OCI-LY3 (cell line): ENCODE measurements around the gene PCSK2.

ENCODE experiments used
- H2AFZ ChIP-seq: fragments of 200-600, 300-600 bp; shearing (Covaris generic); 2 replicates; pipeline ENCODE4 v1.6.0; 2014; ENCODE audit warnings: antibody characterized with exemption, low read depth, low read length
- H3K27ac ChIP-seq: fragments of 200-600, 300-600 bp; sonication (generic); 2 replicates; pipeline ENCODE4 v1.5.1; 2014; ENCODE audit warnings: mild to moderate bottlenecking, low read length, moderate library complexity, mixed read lengths
- H3K27me3 ChIP-seq: fragments of 200-600, 300-600 bp; sonication (generic); 2 replicates; pipeline ENCODE4 v1.6.1; 2014; ENCODE audit warnings: low read depth, low read length, mixed read lengths
- H3K36me3 ChIP-seq: fragments of 200-600, 300-600 bp; sonication (generic); replicated peaks from 2 replicates; pipeline ENCODE3; 2014; ENCODE audit warnings: low read depth, low read length, mixed read lengths
- H3K4me1 ChIP-seq: fragments of 300-600, 200-600 bp; sonication (generic); 2 replicates; pipeline ENCODE4 v1.6.1; 2014; ENCODE audit warnings: low read length, mixed read lengths
- H3K4me2 ChIP-seq: fragments of 200-600, 300-600 bp; sonication (generic); 2 replicates; pipeline ENCODE4 v1.6.1; 2014; ENCODE audit warnings: low read length, mixed read lengths
- H3K4me3 ChIP-seq: fragments of 300-600, 200-600 bp; sonication (generic); 2 replicates; pipeline ENCODE4 v1.5.1; 2014; ENCODE audit warnings: antibody characterized with exemption, mild to moderate bottlenecking, low read length, moderate library complexity
- H3K79me2 ChIP-seq: fragments of 300-600, 200-600 bp; shearing (Covaris generic); 2 replicates; pipeline ENCODE4 v1.6.1; 2014; ENCODE audit warnings: mild to moderate bottlenecking, low read length, mixed read lengths
- H3K9ac ChIP-seq: fragments of 300-600, 200-600 bp; shearing (Covaris generic); 2 replicates; pipeline ENCODE4 v1.6.0; 2014; ENCODE audit warnings: mild to moderate bottlenecking, low read length, moderate library complexity
- H3K9me3 ChIP-seq: fragments of 200-600, 300-600 bp; shearing (Covaris generic); 2 replicates; pipeline ENCODE4 v1.6.1; 2014; ENCODE audit warnings: low read length, mixed read lengths; ENCODE audit not compliant: insufficient read depth
- H4K20me1 ChIP-seq: fragments of 200-600, 300-600 bp; sonication (generic); 2 replicates; pipeline ENCODE4 v1.6.1; 2016; ENCODE audit warnings: low read length, mixed read lengths; ENCODE audit not compliant: insufficient read depth
- EZH2phosphoT487 ChIP-seq: fragments of 200-600 bp; shearing (Covaris generic); IDR thresholded peaks from 2 replicates; pipeline ENCODE4 v1.6.1; 2018; ENCODE audit warnings: antibody characterized with exemption, mixed run types, low read depth
- TF ChIP-seq, protein P1 (sequence below): fragments of 200-600, 300-600 bp; sonication (generic); IDR thresholded peaks from 2 replicates; pipeline ENCODE4 v1.5.1; 2014; ENCODE audit warnings: antibody characterized with exemption, low read length, low read depth

PCSK2 gene

DNA sequence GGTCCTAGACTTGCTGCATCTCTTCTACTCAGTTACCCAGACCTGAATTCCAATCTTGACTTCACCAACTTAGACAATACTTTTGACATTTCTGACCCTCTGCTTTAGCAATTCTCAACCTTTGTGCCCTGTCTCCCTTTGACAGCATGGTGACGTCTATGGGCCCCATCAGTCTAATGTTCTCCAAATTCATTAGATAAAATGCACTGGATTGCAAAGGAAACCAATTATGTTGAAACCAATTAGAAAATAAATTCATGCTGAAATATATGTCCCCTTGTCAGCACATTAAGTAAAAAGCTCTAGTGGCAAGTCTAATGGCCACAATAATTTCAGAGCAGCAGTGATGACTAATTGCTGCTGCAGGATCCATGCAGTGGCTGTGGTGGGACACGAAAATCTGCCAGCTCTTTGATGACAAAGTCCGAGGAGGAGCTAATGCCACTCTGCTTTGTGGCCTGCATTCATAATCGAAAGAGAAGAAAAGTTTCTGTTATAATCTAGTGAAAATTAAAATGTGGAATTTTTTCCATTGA lies 240.3 kb downstream of the PCSK2 start:
- Histone ChIP-seq H3K4me1 (no peaks in the 10 kb centered on the region), H2AFZ (no peak overlapping the region), H4K20me1 (no peaks in the 10 kb centered on the region), H3K79me2 (no peaks in the 10 kb centered on the region), H3K36me3 (no peaks in the 10 kb centered on the region), H3K9me3 (no peaks in the 10 kb centered on the region), H3K9ac (no peak overlapping the region), H3K27me3 (0 out of 2 replicates have a peak, but pooled peaks cover 4% of the 10 kb centered on the region), H3K4me2 (no peak overlapping the region), H3K4me3 (no peak overlapping the region), H3K27ac (no peak overlapping the region)
- TF ChIP-seq, protein P1, sequence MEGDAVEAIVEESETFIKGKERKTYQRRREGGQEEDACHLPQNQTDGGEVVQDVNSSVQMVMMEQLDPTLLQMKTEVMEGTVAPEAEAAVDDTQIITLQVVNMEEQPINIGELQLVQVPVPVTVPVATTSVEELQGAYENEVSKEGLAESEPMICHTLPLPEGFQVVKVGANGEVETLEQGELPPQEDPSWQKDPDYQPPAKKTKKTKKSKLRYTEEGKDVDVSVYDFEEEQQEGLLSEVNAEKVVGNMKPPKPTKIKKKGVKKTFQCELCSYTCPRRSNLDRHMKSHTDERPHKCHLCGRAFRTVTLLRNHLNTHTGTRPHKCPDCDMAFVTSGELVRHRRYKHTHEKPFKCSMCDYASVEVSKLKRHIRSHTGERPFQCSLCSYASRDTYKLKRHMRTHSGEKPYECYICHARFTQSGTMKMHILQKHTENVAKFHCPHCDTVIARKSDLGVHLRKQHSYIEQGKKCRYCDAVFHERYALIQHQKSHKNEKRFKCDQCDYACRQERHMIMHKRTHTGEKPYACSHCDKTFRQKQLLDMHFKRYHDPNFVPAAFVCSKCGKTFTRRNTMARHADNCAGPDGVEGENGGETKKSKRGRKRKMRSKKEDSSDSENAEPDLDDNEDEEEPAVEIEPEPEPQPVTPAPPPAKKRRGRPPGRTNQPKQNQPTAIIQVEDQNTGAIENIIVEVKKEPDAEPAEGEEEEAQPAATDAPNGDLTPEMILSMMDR = no peak
- TF ChIP-seq EZH2phosphoT487 = no peak

DNA sequence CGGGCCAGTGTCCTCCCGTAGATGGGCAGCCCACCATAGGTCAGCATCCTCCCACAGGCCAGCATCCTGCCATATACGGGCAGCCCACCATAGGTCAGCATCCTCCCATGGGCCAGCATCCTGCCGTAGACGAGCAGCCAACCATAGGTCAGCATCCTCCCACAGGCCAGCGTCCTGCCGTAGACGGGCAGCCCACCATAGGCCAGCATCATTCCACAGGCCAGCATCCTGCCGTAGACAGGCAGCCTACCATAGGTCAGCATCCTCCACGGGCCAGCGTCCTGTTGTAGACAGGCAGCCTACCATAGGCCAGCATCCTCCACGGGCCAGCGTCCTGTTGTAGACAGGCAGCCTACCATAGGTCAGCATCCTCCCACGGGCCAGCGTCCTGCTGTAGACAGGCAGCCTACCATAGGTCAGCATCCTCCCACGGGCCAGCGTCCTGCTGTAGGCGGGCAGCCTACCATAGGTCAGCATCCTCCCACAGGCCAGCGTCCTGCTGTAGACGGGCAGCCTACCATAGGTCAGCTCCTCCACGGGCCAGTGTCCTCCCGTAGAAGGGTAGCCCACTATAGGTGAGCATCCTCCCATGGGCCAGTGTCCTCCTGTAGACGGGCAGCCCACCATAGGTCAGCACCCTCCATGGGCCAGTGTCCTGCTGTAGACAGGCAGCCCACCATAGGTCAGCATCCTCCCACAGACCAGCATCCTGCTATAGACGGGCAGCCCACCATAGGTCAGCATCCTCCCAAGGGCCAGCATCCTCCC lies 241.4 kb downstream of the PCSK2 start:
- Histone ChIP-seq H3K9me3 (no peaks in the 10 kb centered on the region), H3K4me2 (no peak overlapping the region), H2AFZ (no peak overlapping the region), H3K4me3 (no peak overlapping the region), H3K36me3 (no peaks in the 10 kb centered on the region), H4K20me1 (no peaks in the 10 kb centered on the region), H3K4me1 (no peaks in the 10 kb centered on the region), H3K27ac (no peak overlapping the region), H3K27me3 (0 out of 2 replicates have a peak, but pooled peaks cover 4% of the 10 kb centered on the region), H3K9ac (no peak overlapping the region), H3K79me2 (no peaks in the 10 kb centered on the region)
- TF ChIP-seq, protein P1 = no peak
- no peak for TF ChIP-seq EZH2phosphoT487

DNA sequence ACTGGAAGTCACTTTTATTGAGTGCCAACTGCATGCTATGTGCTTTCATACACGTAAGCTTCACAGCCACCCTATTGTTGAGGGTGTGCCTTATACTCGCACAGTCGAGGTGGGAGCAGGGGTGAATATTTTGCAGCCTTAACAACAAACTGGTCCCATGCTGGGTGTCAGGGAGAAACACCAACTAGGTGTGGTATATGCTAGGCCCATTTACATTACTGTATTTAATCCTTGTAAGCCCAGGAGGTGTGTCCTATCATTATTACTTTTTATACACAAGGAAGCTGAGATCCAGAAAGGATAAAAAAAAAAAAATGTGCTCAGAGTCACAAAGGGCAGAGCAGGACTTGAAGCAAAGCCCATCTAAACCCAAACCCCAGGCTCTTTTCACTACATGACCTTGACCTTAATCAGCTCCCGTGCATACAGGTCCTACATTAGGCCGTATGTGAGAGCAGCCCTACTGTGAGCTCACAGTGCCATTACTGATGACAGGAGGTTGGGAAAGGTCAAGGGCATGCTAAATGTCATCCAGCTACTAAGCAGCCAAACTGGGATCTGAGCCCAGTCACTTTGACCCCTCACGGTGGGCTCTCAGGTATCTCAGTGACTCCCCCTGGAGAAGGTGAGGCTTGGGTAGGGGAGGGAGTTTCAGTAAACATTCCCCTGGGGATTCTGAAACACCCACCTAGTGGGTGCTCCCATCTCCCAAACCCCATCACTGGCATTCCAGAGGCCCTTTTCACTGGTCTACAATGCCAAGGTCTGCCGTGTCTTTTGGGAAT lies 242.6 kb downstream of the PCSK2 start:
- Histone ChIP-seq H3K9ac (no peak overlapping the region), H3K27ac (no peak overlapping the region), H3K9me3 (no peaks in the 10 kb centered on the region), H3K27me3 (no peaks in the 10 kb centered on the region), H3K4me3 (no peak overlapping the region), H3K4me1 (no peaks in the 10 kb centered on the region), H4K20me1 (no peaks in the 10 kb centered on the region), H3K79me2 (no peaks in the 10 kb centered on the region), H3K36me3 (no peaks in the 10 kb centered on the region), H2AFZ (no peak overlapping the region), H3K4me2 (no peak overlapping the region)
- TF ChIP-seq, protein P1 = no peak
- no peak for TF ChIP-seq EZH2phosphoT487

DNA sequence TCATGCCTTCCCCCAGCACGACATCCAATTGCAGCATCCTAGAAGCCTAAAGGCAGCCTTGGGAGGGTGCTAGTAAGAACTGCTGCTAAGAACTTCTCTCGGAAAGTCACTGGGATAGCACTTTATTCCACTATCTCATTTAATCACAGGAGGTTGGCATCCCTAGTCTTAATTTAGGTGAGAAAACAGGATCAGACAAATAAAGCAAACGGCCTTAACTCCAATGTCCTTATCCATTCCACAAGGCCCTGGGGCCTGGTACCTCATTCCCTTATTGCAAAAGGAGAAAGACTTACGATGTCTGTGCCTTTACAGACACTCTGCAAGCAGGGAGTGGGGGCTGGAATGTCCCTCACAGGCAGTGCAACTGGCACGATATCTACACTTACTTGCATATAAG lies 243.7 kb downstream of the PCSK2 start:
- no peaks in the 10 kb centered on the region for H3K36me3 ChIP-seq
- no peaks in the 10 kb centered on the region for H3K9me3 ChIP-seq
- H3K4me3 ChIP-seq = no peak overlapping the region
- H3K9ac ChIP-seq = no peak overlapping the region
- no peak for TF ChIP-seq EZH2phosphoT487
- TF ChIP-seq, protein P1 = no peak
- no peak overlapping the region for H3K27ac ChIP-seq
- H3K4me2 ChIP-seq = no peak overlapping the region
- H4K20me1 ChIP-seq = no peaks in the 10 kb centered on the region
- no peaks in the 10 kb centered on the region for H3K4me1 ChIP-seq
- no peaks in the 10 kb centered on the region for H3K27me3 ChIP-seq
- H2AFZ ChIP-seq = no peak overlapping the region
- no peaks in the 10 kb centered on the region for H3K79me2 ChIP-seq
